Stimulated activated CD4-positive, alpha-beta T cell treated with anti-CD3 and anti-CD28 coated beads, Interleukin-4, amount 100 ng/mL, for 24 hours (primary cell): Measurements from ENCODE around the gene ARL5C.

Experiments
- DNase-seq: peaks from one replicate; pipeline ENCODE4 v3.0.0-alpha.2; 2020

The ARL5C gene

GRCh38 chr17:39165178-39165840, 652 bp downstream of the ARL5C start:
- no peak for DNase-seq

DNA sequence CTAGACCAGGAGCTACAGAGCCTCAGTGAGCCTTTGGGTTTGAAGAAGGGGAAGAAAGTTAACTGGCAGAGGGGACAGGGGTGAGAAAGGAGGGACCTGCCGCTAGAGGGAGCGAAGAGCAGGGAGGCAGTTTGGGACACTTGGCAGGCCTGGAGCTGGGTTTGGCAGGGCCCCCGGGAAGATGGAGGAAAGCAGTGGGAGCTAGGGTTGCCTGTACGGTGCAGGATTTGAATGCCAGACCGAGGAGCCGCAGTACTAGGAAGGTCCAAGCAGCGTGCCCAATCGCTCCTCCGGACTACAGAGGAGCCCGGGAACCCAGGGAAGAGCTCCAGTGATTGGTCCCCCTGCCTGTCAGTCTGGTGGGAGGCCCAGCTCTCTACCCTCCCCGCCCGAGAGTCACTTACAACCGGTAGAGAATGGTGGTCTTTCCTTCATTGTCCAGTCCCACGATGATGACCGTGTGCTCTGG, 1.3 kb downstream of the ARL5C start:
- DNase-seq = peak; percentile 82

DNA sequence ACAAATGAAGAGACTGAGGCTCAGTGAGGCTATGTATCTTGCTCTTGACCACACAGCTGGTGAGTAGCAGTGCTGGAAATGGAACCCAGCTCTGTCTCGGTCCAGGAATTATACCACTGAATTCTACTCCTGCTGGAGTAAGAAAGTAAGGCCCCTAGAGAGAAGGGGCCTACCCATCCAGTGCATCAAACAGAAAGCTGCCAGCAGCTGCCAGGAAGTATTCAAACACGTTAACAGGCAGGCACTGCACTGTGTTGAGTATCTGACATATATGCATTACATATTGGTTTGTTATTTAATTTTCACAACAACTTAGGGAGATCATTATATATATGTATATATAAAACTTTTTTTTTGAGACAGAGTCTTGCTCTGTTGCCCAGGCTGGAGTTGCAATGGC, 4.0 kb downstream of the ARL5C start:
- DNase-seq = no peak

DNA sequence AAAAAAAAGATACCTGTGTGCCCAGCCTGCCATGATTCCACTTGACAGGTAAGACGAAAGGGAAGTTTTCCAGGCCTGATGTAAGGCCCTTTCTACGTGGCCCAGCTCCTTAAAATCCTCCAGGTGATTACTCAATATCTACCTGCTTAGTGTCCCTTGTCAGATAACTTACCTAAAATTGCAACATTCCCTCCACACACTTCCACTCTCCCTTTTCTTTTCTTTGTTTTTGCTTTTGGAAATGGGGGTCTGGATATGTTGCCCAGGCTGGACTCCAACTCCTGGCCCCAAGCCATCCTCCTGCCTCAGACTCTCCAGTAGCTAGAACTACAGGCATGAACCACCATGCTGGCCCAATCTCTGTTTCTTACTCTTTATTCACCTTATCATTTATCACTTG, 7.3 kb downstream of the ARL5C start:
- no peak for DNase-seq

- DNase-seq = no peak
Measured at GRCh38 chr17:39156491-39156890, 9.5 kb downstream of the ARL5C start.

- no peak for DNase-seq
Measured at GRCh38 chr17:39155654-39156053, 10.3 kb downstream of the ARL5C start.

- peak; percentile 95 for DNase-seq
Measured at GRCh38 chr17:39153599-39154051, 12.3 kb downstream of the ARL5C start.

DNA sequence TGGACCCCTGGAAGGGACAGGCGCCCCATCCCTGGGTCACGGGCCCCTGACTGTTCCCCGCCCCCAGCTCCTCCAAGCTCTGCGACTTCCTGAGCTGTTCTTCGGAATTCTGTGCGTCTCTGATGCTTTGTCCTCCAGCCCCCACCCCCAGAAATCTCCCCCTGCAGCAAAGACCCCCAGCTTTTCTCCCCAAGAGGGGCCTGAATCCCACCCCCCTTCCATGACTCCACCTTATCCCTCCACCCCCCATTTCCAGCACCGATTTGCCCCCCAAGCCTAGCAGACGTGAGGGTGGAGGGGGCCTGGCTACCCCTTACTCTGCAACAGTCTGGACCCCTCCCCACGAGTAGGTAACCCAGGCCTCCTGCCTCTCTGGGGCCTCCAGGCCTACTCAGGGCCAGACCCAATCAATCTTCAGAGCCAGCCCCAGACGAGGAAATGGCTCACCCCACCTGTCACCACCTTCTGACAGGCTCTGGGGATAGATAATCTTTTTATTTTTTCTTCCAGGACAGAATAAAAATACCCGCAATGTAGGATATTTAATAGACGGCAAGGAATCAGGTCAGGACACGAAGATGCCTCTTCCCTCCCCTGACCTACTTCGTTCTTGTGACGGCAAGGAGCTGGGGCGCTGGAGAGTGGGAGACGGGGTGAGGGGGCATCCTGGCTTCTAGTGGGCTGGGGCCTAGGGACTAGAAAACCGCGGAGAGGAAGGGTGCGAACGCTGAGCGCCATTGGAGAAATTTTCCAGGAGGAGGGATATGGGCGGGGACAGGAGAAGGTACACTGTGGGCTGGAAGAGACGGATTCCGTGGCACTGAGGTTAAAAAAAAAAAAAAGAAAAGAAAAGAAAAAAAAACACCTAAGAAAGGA, 13.8 kb downstream of the ARL5C start:
- DNase-seq = peak; percentile 14

DNA sequence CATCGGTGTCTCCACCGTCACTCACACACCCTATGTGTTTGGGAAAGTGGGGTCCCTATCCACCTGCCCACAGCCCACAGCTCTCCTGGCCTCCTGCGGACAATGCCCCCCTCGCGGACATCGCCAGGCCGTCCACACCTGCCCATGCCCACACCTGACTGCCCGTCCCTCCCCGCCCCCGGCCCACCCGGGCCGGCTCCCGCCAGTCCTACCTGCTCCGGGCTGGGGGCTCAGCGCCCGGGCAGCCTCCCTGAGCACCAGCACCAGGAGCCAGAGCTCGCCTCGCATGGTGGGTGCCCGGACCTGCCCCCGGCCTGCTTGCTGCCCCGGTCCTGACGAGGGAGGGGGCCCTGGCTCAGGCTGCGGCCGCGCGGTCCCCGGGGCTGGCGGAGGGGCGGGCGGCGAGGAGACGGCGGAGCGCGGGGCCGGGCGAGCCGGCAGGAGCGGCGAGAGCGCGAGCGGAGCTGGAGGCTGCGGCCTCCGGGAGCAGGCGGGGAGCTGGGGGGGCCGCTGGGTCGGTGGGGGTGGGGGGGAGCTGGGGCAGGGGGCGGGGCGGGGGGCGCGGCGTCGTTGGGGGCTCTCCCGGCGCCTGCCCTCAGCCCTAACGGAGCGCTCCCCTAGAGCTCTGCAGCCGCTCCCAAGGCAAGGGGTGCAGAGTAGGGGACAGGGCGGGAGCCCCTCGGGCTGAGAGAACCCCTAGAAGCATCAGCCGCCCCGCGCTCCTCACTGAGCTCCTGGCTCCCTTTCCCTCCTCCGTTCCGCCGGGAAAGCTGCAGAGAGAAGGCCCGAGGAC, 14.6 kb downstream of the ARL5C start, which contains the start of gene PLXDC1:
TSS of gene PLXDC1 (minus strand) at position 488 of the 793 bp plus-strand sequence. CDS start at position 288, 200 bp downstream.
- no peak for DNase-seq

DNA sequence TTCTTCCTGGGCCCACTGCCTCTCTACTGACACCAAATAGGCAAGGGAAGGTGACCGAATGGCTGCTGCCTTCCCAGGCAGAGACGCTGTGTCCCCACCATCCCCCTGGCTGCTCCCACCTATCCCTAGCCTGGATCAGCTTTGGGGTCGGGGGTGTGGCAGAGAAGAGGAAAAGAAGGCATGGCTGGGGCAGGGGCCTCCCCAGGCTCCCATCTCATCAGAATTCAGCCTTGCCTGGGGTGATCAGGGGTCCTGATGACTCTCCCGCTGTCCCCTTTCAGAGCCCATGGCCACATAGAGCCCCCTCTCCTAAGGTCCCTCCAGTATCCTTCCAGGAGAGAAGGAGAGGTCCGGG, 15.2 kb downstream of the ARL5C start:
- DNase-seq = no peak

GRCh38 chr17:39150104-39150634, 15.8 kb downstream of the ARL5C start:
- no peak for DNase-seq

GRCh38 chr17:39147221-39148185, 18.5 kb downstream of the ARL5C start:
- no peak for DNase-seq

DNA sequence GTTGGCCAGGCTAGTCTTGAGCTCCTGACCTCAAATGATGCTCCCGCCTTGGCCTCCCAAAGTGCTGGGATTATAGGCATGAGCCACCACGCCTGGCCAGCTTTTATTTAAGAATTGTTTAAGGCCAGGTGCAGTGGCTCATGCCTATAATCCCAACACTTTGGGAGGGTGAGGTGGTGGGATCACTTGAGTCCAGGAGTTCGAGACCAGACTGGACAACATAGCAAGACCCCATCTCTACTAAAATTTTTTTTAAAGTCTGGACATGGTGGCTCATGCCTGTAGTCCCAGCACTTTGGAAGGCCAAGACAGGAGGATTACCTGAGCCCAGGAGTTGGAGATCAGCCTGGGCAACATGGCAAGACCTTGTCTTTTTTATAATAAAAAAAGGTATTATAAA, 19.7 kb downstream of the ARL5C start:
- DNase-seq = no peak

DNA sequence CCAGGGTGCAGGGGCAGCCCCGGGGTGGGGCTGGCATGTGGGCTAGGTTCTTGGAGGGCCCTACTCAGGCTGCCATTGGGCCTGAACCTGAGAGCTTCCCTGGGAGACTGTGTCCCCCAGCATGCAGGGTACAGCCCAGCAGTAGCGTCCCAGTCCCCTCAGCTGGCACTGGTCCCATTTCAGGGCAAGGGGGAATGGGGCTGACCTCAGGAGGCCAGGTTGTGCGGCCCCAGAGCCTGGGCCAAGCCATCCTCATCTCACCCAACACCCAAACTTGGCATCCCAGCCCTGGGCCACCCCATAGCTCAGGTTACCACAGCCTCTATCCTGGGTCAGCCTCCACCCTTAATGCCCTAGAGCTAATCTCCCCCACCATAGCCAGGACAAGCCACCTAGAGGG, 20.8 kb downstream of the ARL5C start:
- DNase-seq = no peak

DNA sequence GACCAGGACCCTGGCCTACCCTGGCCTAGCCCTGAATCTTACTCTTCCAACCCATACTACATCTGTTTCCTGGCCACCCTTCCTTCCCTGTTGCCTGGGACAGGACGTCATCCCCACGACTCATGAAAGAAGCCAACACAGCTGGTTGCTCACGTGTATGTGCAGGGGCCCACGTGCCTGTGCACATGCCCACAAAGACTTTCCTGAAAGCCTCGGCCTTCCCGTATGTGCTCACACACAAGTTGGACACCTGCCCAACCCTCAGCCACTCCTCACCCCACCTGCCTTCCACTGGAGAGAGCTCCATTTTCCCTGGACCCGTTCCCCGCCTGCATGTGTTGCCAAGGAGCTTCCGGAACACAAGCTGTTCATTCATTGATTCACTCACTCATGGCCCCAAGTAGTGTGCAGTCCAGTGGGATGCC, 21.5 kb downstream of the ARL5C start:
- no peak for DNase-seq

- no peak for DNase-seq
Measured at GRCh38 chr17:39143552-39144093, 22.3 kb downstream of the ARL5C start.

GRCh38 chr17:39141915-39142664, 23.9 kb downstream of the ARL5C start:
- DNase-seq = no peak

DNA sequence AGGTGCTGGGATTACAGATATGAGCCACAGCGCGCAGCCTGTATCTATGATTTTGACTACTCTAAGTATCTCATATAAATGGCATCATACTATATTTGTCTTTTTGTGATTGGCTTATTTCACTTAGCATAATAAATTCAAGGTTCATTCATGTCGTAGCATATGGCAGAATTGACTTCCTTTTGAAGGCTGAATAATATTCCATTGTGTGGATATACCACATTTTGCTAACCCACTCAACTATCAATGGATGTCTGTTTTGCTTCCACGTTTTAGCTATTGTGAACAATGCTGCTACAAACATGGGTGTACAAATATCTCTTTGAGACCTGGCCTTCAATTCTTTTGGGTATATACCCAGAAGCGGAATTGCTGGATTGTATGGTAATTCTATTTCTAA, 24.7 kb downstream of the ARL5C start:
- DNase-seq = no peak

DNA sequence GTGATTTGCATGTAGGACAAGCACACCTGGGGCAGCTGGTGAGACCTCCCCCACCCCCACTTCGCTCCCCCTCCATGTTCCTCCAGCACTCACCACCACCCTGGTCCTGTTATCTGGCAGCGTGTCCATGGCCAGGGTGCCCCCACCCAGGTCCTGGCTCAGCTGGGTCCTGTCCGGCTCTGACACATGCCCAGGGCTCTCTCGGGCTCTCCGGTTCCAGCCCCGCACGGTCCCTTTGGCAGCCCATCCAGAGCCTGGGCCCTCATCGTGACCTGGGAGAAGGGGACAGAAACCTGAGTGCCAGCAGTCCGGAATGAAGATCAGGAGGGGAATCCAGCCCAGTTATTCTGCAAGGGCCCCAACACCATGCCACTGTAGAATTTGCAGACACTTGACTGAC, 26.4 kb downstream of the ARL5C start:
- DNase-seq = no peak

DNA sequence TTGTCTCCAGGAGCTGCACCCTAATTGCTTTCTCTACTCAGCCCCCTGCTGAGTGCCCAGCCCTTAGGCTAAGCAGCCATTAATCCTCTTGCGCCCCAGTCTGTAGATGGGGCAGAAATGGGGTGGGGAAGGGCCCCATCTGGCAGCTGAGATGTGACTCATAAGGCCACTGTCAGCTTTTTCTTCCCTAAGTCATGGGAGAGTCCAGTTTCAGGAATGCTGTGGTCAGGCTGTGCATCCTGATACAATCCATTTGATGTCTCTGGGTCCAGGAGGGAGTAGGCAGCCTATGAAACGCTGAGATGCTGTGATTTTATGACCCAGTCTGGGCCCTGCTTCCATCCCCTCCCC, 26.8 kb downstream of the ARL5C start:
- DNase-seq = no peak
